Bronchial epithelial cell (primary cell): Measurements from ENCODE around the gene DMBT1. TPM values are rescaled to one million over a fixed set of nuclear protein-coding genes. Genes with fewer than 3 reads are reported as not detected.
"Not testable (repeated sequence)": the region's sequence is repeated elsewhere in the genome, so short reads cannot be mapped to it uniquely, and the experiment has no call there.

Source experiments
- DNase-seq: peaks from one replicate; pipeline ENCODE4 v3.0.0-alpha.2; 2010; ENCODE audit warnings: low read depth
- FAIRE-seq: peaks from 2 replicates; lab custom pipeline; 2011; peaks lifted over from hg19 to GRCh38; lab: Jason Lieb, UNC
- H3K27me3 ChIP-seq: 2 replicates; pipeline ENCODE4 v1.5.1; 2011; ENCODE audit warnings: low read length; ENCODE audit not compliant: control insufficient read depth, insufficient read depth
- H3K36me3 ChIP-seq: 2 replicates; pipeline ENCODE4 v1.5.1; 2011; ENCODE audit warnings: low read length; ENCODE audit not compliant: control insufficient read depth, insufficient read depth
- H3K4me3 ChIP-seq: 2 replicates; pipeline ENCODE4 v1.5.1; 2011; ENCODE audit warnings: mild to moderate bottlenecking, low read depth, low read length, control low read depth
- CTCF ChIP-seq: IDR thresholded peaks from 2 replicates; pipeline ENCODE4 v1.5.1; 2011; ENCODE audit warnings: mild to moderate bottlenecking, moderate library complexity, low read length, control low read depth, inconsistent platforms; ENCODE audit not compliant: insufficient read depth, severe bottlenecking
- total RNA-seq: library from RNA; depleted of rRNA; stranded (reverse); fragments of >200 nt; gene quantifications from 2 replicates; pipeline ENCODE4 v1.2.1, GENCODE V29; 2014

DMBT1 gene
- total RNA-seq, 1 donor from 2014 or later = not detected

- no peaks in the 10 kb centered on the region for H3K36me3 ChIP-seq
- FAIRE-seq (no peak), DNase-seq (no peak)
- no peak overlapping the region for H3K4me3 ChIP-seq
- TF ChIP-seq CTCF = no peak
- no peaks in the 10 kb centered on the region for H3K27me3 ChIP-seq
These were observed 57.1 kb downstream of the DMBT1 start for GRCh38 chr10:122617476-122618270.

- FAIRE-seq (peak; percentile 68), DNase-seq (no peak)
- Histone ChIP-seq H3K27me3 (no peaks in the 10 kb centered on the region), H3K4me3 (no peak overlapping the region), H3K36me3 (no peaks in the 10 kb centered on the region)
- no peak for TF ChIP-seq CTCF
These were observed 58.1 kb downstream of the DMBT1 start for GRCh38 chr10:122618461-122619165.

GRCh38 chr10:122620961-122621360 lies 60.4 kb downstream of the DMBT1 start:
- not testable (repeated sequence) for H3K27me3 ChIP-seq, FAIRE-seq, DNase-seq

GRCh38 chr10:122624546-122624945 lies 64.0 kb downstream of the DMBT1 start:
- FAIRE-seq = no peak
- no peak for DNase-seq
- no peak for TF ChIP-seq CTCF
- H3K36me3 ChIP-seq = no peaks in the 10 kb centered on the region
- H3K4me3 ChIP-seq = no peak overlapping the region
- H3K27me3 ChIP-seq = no peaks in the 10 kb centered on the region

More at GRCh38 chr10:122620961-122621360, 60.4 kb downstream of the DMBT1 start:
- H3K4me3 ChIP-seq, H3K36me3 ChIP-seq: not testable (repeated sequence)

GRCh38 chr10:122630526-122630925 lies 70.0 kb downstream of the DMBT1 start:
- Histone ChIP-seq H3K4me3 (no peak overlapping the region), H3K27me3 (no peaks in the 10 kb centered on the region), H3K36me3 (no peaks in the 10 kb centered on the region)
- no peak for TF ChIP-seq CTCF
- no peak for DNase-seq
- FAIRE-seq = no peak

GRCh38 chr10:122632031-122632430 lies 71.5 kb downstream of the DMBT1 start:
- TF ChIP-seq CTCF = no peak
- Histone ChIP-seq H3K36me3 (no peaks in the 10 kb centered on the region), H3K27me3 (no peaks in the 10 kb centered on the region), H3K4me3 (no peak overlapping the region)
- DNase-seq = no peak
- no peak for FAIRE-seq
